ENCODE data around the gene SSX2IP.

The SSX2IP gene

GRCh38 chr1:84705513-84705912 is 15.3 kb upstream of the SSX2IP start:
- H3K27ac ChIP-seq: peak overlapping the region; percentile 22; the same call in 1 of the 2 replicates
- TF ChIP-seq CTCF (conservative IDR thresholded peaks at IDR 0.05): no peak

DNA sequence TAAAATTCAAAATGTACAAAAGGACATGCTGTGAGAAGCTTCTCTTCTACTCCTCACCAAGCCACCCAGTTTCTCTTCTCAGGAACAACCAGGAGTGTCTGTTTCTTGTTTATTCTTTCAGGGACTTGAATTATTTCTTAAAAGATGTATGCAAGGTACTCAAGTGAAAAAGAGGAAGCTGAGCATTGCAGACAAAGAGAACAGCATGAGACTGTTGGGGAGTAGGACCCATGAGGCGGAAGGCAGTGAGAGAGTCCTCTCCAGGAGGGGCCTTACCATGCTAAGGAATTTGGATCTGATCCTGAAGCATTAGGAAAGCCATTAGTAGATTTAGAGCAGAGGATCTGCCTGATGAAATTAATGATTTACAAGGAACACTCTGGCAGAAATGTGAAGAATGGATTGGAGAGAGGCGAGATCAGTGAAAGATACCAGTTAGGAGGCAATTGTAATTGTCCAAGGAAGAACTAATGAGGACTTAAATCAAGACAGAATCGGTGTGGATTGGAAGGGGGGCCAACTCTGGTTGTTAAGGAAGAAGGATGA is 14.7 kb upstream of the SSX2IP start:
- TF ChIP-seq CTCF (conservative IDR thresholded peaks at IDR 0.05): no peak
- H3K27ac ChIP-seq: peak overlapping the region; percentile 22; the same call in 1 of the 2 replicates

DNA sequence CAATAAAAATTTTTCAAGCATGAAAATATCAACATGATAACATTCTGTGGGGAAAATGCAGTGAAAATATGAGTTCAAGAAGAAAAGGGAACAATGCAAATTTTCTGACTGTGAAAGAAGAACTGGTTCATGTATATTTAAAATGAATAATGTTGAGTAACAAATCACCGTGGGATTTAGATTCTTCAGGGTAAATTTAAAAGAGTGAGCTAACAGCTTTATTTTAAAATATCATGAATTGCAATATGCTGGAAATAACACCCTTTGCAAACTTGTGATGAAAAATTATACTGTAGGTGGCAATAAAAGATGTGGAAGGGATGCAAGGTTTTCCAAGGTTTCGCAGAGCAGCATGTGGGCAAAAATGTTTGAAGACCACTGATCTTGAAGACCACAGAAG is 13.2 kb upstream of the SSX2IP start:
- H3K27ac ChIP-seq: no peak overlapping the region
- no peak for TF ChIP-seq CTCF (conservative IDR thresholded peaks at IDR 0.05)

DNA sequence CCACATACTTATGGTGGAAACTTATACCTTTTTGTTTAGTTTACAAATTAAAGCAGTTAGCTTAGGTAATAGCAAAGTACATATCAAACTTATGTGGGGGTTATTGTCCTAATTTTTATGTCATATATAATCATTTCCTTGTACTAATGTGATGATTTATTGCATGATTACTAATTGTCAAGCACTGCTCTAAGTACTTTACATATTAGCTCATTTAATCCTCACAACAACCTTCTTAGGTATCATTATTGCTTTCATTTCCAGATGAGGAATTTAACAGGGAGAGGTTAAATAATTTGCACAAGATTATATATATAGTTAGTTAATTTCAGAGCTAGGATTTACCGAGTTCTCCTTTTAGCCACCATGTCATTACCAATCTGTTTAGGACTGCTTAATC is 11.9 kb upstream of the SSX2IP start:
- no peak overlapping the region for H3K27ac ChIP-seq
- TF ChIP-seq CTCF (conservative IDR thresholded peaks at IDR 0.05): no peak

DNA sequence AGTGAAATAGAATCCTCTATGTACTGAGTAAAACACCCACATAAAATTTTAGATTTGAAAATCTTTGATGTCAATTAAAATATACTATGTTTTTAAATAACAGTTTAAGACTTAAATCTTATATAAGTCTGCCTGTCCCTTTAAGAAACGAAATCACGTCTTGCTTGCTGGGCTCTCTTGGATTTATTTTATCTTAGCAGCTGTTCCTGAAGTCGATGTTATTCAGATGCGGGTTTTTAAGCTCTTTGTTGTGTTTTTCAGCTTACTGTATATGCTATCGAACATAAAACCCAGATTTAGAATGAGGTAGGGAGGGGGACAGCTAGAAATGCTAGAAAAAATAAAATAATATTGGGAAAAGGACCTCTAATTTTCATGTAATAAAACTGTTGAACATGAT is 11.1 kb upstream of the SSX2IP start:
- H3K27ac ChIP-seq: no peak overlapping the region
- TF ChIP-seq CTCF (conservative IDR thresholded peaks at IDR 0.05): no peak

DNA sequence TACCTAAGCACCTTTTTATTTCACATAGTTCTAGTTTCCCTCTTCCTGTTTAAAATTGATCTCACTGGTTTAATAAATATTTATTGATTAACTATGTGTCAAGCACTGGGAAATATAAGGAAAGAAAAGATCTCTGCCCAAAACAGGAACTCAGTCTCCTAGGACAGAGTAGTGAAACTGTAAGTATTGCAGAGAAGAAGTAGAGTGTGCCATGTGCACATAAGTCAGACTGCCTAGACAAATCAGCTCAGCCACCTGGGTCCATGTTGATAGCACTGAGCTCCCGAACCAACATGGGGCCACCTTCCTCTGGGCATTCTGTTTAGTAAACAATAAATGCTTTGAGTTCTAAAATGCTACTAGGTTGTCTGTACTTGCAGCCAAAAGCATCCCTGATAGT is 9.8 kb upstream of the SSX2IP start:
- no peak for TF ChIP-seq CTCF (conservative IDR thresholded peaks at IDR 0.05)
- no peak overlapping the region for H3K27ac ChIP-seq

GRCh38 chr1:84698151-84699110 is 8.2 kb upstream of the SSX2IP start:
- no peak for TF ChIP-seq CTCF (conservative IDR thresholded peaks at IDR 0.05)
- no peak overlapping the region for H3K27ac ChIP-seq

Measured in VCaP (cell line).